H1 (cell line): ENCODE measurements around the gene CRADD. TPM values are rescaled to one million over a fixed set of nuclear protein-coding genes. Genes with fewer than 3 reads are reported as not detected.

Experiments
- CTCF ChIA-PET: fragments of 300-600 bp; sonication (Branson Sonifier 250); formaldehyde crosslinking; loops from one replicate; lab custom pipeline; 2021; ENCODE audit not compliant: partially characterized antibody; lab: Charles Lee
- POLR2A ChIA-PET: fragments of 300-600 bp; sonication (Branson Sonifier 250); formaldehyde crosslinking; loops from one replicate; lab custom pipeline; 2021; ENCODE audit warnings: inconsistent platforms; ENCODE audit not compliant: partially characterized antibody; lab: Charles Lee
- DNase-seq, 2 experiments: peaks; one replicate each; pipeline versions ENCODE4 v3.0.0 to v3.0.0-alpha.2; 2010 to 2022; ENCODE audit warnings: low spot score in 2 of 2, low read depth in 1 of 2, mixed read lengths in 1 of 2
- FAIRE-seq: peaks from 2 replicates; lab custom pipeline; 2011; peaks lifted over from hg19 to GRCh38; lab: Jason Lieb, UNC
- H2AFZ ChIP-seq: 2 replicates; pipeline ENCODE4 v1.8.1; 2012; ENCODE audit warnings: low read length, inconsistent platforms
- H2AK5ac ChIP-seq: 2 replicates; pipeline ENCODE4 v1.6.1; 2013; ENCODE audit warnings: low read depth, low read length
- H2BK120ac ChIP-seq: replicated peaks from 2 replicates; pipeline ENCODE3; 2013; ENCODE audit warnings: low read depth, low read length, inconsistent platforms
- H2BK12ac ChIP-seq: 2 replicates; pipeline ENCODE4 v1.6.1; 2013; ENCODE audit warnings: low read depth, low read length
- H2BK15ac ChIP-seq: 2 replicates; pipeline ENCODE4 v1.6.1; 2013; ENCODE audit warnings: low read length
- H2BK20ac ChIP-seq: 2 replicates; pipeline ENCODE4 v1.6.1; 2013; ENCODE audit warnings: low read length
- H2BK5ac ChIP-seq: 2 replicates; pipeline ENCODE4 v1.6.1; 2013; ENCODE audit warnings: low read depth, low read length
- H3K14ac ChIP-seq: 2 replicates; pipeline ENCODE4 v1.6.1; 2013; ENCODE audit warnings: inconsistent platforms; ENCODE audit not compliant: insufficient read length
- H3K18ac ChIP-seq: 2 replicates; pipeline ENCODE4 v1.6.1; 2013; ENCODE audit warnings: low read length; ENCODE audit errors: extremely low read depth
- H3K23ac ChIP-seq: 2 replicates; pipeline ENCODE4 v1.6.1; 2013; ENCODE audit warnings: inconsistent platforms; ENCODE audit not compliant: insufficient read length
- H3K23me2 ChIP-seq: 2 replicates; pipeline ENCODE4 v1.6.1; 2013; ENCODE audit warnings: low read depth, low read length
- H3K27ac ChIP-seq: 2 replicates; pipeline ENCODE4 v1.6.1; 2011; ENCODE audit warnings: low read depth, low read length, inconsistent platforms
- H3K27me3 ChIP-seq, 4 experiments: replicated peaks in 1 of 4; 1 replicate in 1 of 4; 2 replicates in 3 of 4; pipeline versions ENCODE4 v1.6.1 to v1.8.1; 2011 to 2013; ENCODE audit warnings: low read length in 3 of 4, mild to moderate bottlenecking in 3 of 4, inconsistent platforms in 2 of 4, mixed read lengths in 2 of 4, moderate library complexity in 1 of 4; ENCODE audit not compliant: control insufficient read depth in 3 of 4, insufficient read depth in 3 of 4; ENCODE audit errors: extremely low read depth in 1 of 4
- H3K36me3 ChIP-seq, 4 experiments: 2 replicates each; pipeline versions ENCODE4 v1.6.1 to v1.8.1; 2011 to 2013; ENCODE audit warnings: mild to moderate bottlenecking in 4 of 4, low read length in 3 of 4, moderate library complexity in 2 of 4, control low read depth in 1 of 4, inconsistent platforms in 1 of 4; ENCODE audit not compliant: insufficient read depth in 4 of 4, control insufficient read depth in 2 of 4
- H3K4ac ChIP-seq: replicated peaks from 2 replicates; pipeline ENCODE3; 2013; ENCODE audit warnings: low read length, low read depth, mixed read lengths, inconsistent platforms; ENCODE audit not compliant: insufficient read length
- H3K4me1 ChIP-seq, 4 experiments: replicated peaks in 1 of 4; 1 replicate in 1 of 4; 2 replicates in 3 of 4; pipeline versions ENCODE4 v1.6.1 to v1.8.1; 2011 to 2013; ENCODE audit warnings: low read length in 3 of 4, inconsistent platforms in 2 of 4, mixed read lengths in 1 of 4; ENCODE audit not compliant: insufficient read depth in 4 of 4, control insufficient read depth in 3 of 4
- H3K4me2 ChIP-seq, 2 experiments: 2 replicates each; pipeline versions ENCODE4 v1.6.1 to v1.8.1; 2011 to 2013; ENCODE audit warnings: low read depth in 2 of 2, low read length in 2 of 2, control low read depth in 1 of 2, inconsistent platforms in 1 of 2, mild to moderate bottlenecking in 1 of 2; ENCODE audit not compliant: insufficient read depth in 1 of 2
- H3K4me3 ChIP-seq, 4 experiments: fragments of 200-600, 300-600 bp in 1 of 4; sonication (generic), shearing (Covaris generic), sonication (Bioruptor Twin) in 1 of 4; 2 replicates each; pipeline versions ENCODE4 v1.5.1 to v1.8.1; 2011 to 2016; ENCODE audit warnings: low read length in 4 of 4, low read depth in 3 of 4, control low read depth in 2 of 4, inconsistent platforms in 2 of 4, mild to moderate bottlenecking in 2 of 4, mixed read lengths in 1 of 4, moderate library complexity in 1 of 4; ENCODE audit not compliant: insufficient read depth in 2 of 4; ENCODE audit errors: extremely low read depth in 1 of 4
- H3K56ac ChIP-seq: replicated peaks from 2 replicates; pipeline ENCODE3; 2013; ENCODE audit warnings: low read depth, mild to moderate bottlenecking, mixed read lengths, low read length, inconsistent platforms; ENCODE audit not compliant: insufficient read length
- H3K79me1 ChIP-seq: 2 replicates; pipeline ENCODE4 v1.6.1; 2013; ENCODE audit warnings: low read depth, low read length, control low read depth
- H3K79me2 ChIP-seq, 2 experiments: 2 replicates each; pipeline versions ENCODE4 v1.6.1 to v1.8.1; 2012 to 2013; ENCODE audit warnings: low read length in 2 of 2, mild to moderate bottlenecking in 2 of 2, inconsistent platforms in 1 of 2; ENCODE audit not compliant: insufficient read depth in 2 of 2, control insufficient read depth in 1 of 2
- H3K9ac ChIP-seq, 4 experiments: replicated peaks in 1 of 4; 1 replicate in 1 of 4; 2 replicates in 3 of 4; pipeline versions ENCODE4 v1.6.1 to v1.8.1; 2011 to 2013; ENCODE audit warnings: low read depth in 3 of 4, low read length in 3 of 4, control low read depth in 2 of 4, mild to moderate bottlenecking in 2 of 4, moderate library complexity in 2 of 4, inconsistent platforms in 1 of 4; ENCODE audit errors: extremely low read depth in 1 of 4
- H3K9me3 ChIP-seq, 2 experiments: 2 replicates each; pipeline versions ENCODE4 v1.6.1 to v1.8.1; 2012 to 2013; ENCODE audit warnings: mild to moderate bottlenecking in 2 of 2, moderate library complexity in 2 of 2, control low read depth in 1 of 2, inconsistent platforms in 1 of 2, low read depth in 1 of 2, low read length in 1 of 2, mixed read lengths in 1 of 2; ENCODE audit not compliant: insufficient read depth in 2 of 2
- H4K20me1 ChIP-seq, 2 experiments: replicated peaks in 1 of 2; 2 replicates each; pipeline versions ENCODE3 to v1.8.1; 2011 to 2013; ENCODE audit warnings: inconsistent platforms in 2 of 2, low read length in 2 of 2, mild to moderate bottlenecking in 1 of 2; ENCODE audit not compliant: insufficient read depth in 2 of 2, control insufficient read depth in 1 of 2
- H4K5ac ChIP-seq: 2 replicates; pipeline ENCODE4 v1.6.1; 2013; ENCODE audit warnings: low read length, low read depth, mixed read lengths, inconsistent platforms; ENCODE audit not compliant: insufficient read length
- H4K8ac ChIP-seq: 2 replicates; pipeline ENCODE4 v1.8.0; 2013; ENCODE audit warnings: mild to moderate bottlenecking, moderate library complexity, low read length, inconsistent platforms; ENCODE audit not compliant: insufficient read depth; ENCODE audit errors: extremely low read depth
- H4K91ac ChIP-seq: replicated peaks from 2 replicates; pipeline ENCODE3; 2013; ENCODE audit warnings: low read length, mixed read lengths, inconsistent platforms; ENCODE audit not compliant: insufficient read length
- KDM5A ChIP-seq: fragments of 200-600 bp; IDR thresholded peaks from 2 replicates; pipeline ENCODE4 v1.7.1; 2012; ENCODE audit warnings: mild to moderate bottlenecking, low read length, inconsistent platforms, mixed read lengths
- RNF2 ChIP-seq: fragments of 200-900, 300-1000 bp; sonication (generic); IDR thresholded peaks from 2 replicates; pipeline ENCODE4 v1.7.1; 2016; ENCODE audit warnings: borderline replicate concordance, low read depth, mild to moderate bottlenecking, antibody characterized with exemption, low read length; ENCODE audit not compliant: poor library complexity, severe bottlenecking; ENCODE audit errors: missing control alignments
- TAF7 ChIP-seq: optimal IDR thresholded peaks from 2 replicates; pipeline ENCODE3; 2011; ENCODE audit warnings: low read depth, mild to moderate bottlenecking, inconsistent platforms, low read length, moderate library complexity, borderline replicate concordance
- TCF12 ChIP-seq: IDR thresholded peaks from 2 replicates; pipeline ENCODE4 v1.6.1; 2011; ENCODE audit warnings: low read depth, mild to moderate bottlenecking, low read length
- ZNF274 ChIP-seq: IDR thresholded peaks from 2 replicates; pipeline ENCODE4 v1.7.0; 2012; ENCODE audit warnings: low read length, borderline replicate concordance; ENCODE audit errors: extremely low read depth
- WGBS, 2 experiments: shearing (Covaris generic) in 1 of 2; methylation state at CpG; one replicate each; pipeline versions ENCODE4 v1.1.6 to v1.1.7; 2013 to 2015; ENCODE audit warnings: low lambda C conversion rate in 2 of 2, mixed read lengths in 2 of 2, inconsistent platforms in 1 of 2, low coverage in 1 of 2, missing lambda C conversion rate in 1 of 2; ENCODE audit not compliant: insufficient replicate concordance in 2 of 2, insufficient coverage in 1 of 2, insufficient read length in 1 of 2; ENCODE audit errors: extremely low coverage in 1 of 2, missing lambda C conversion rate in 1 of 2; 5-methylcytosine and 5-hydroxymethylcytosine counted together
- polyA plus RNA-seq, 7 experiments: library from polyadenylated mRNA; depleted of rRNA in 3 of 7; stranded (reverse) in 5 of 7; unstranded in 2 of 7; fragments of >200 nt in 5 of 7; fragments of 200-250 nt in 2 of 7; gene quantifications; 1 replicate in 5 of 7; 2 replicates in 1 of 7; 4 replicates in 1 of 7; pipeline versions ENCODE4 v1.2.1 to v1.2.3, GENCODE V29; 2011 to 2013; ENCODE audit warnings: missing spikeins in 2 of 7, mixed read lengths in 2 of 7
- total RNA-seq: library from RNA; stranded (reverse); fragmentation: NEBNext Ultra II Directional; extraction: Animal tissue kit (Norgen Biotek cat#: 25700); gene quantifications from 2 replicates; pipeline ENCODE4 v1.2.1, GENCODE V29; 2021

Gene CRADD
- total and polyA plus RNA-seq, 2 of the 8 experiments (the other 6 are each of a cell fraction or from before 2014, with no cell fraction given): 8.1 to 15.4 TPM

GRCh38 chr12:93943780-93944179 lies 266.6 kb downstream of the CRADD start:
- no peak overlapping the region for H3K18ac ChIP-seq
- H3K79me2 ChIP-seq: no peaks in the 10 kb centered on the region
- ChIA-PET POLR2A (no interaction called here), CTCF (interaction anchor here (1.1 to 2.6 kb wide), 4 partner anchors 11 to 158 kb away, joined by 3 to 6 read pairs (median 4); no protein-coding TSS in a partner anchor)
- H3K27ac ChIP-seq: no peak overlapping the region
- no peak for DNase-seq
- WGBS, 2 experiments: 81% methylated on average over 2 of the region's 2 CpGs; no CpG with 5 or more reads in 1 of the 2 experiments
- no peak overlapping the region for H2AFZ ChIP-seq
- no peaks in the 10 kb centered on the region; the same call in 1 of the 2 replicates for H3K79me1 ChIP-seq
- H3K4ac ChIP-seq: no peak overlapping the region
- H2BK20ac ChIP-seq: no peak overlapping the region
- no peak overlapping the region for H3K9ac ChIP-seq
- H2BK15ac ChIP-seq: no peak overlapping the region
- H4K20me1 ChIP-seq: no peaks in the 10 kb centered on the region
- H2AK5ac ChIP-seq: no peak overlapping the region
- no peak overlapping the region for H4K91ac ChIP-seq
- no peaks in the 10 kb centered on the region for H3K27me3 ChIP-seq
- no peak overlapping the region for H2BK12ac ChIP-seq
- H3K56ac ChIP-seq: no peak overlapping the region
- no peaks in the 10 kb centered on the region for H3K36me3 ChIP-seq
- H3K23me2 ChIP-seq: no peaks in the 10 kb centered on the region
- no peak overlapping the region for H3K14ac ChIP-seq
- H3K9me3 ChIP-seq: no peaks in the 10 kb centered on the region
- TF ChIP-seq TCF12 (no peak), KDM5A (no peak), TAF7 (no peak), ZNF274 (no peak), RNF2 (no peak)
- no peak overlapping the region for H2BK5ac ChIP-seq
- H3K4me1 ChIP-seq: no peaks in the 10 kb centered on the region
- no peak overlapping the region for H3K4me3 ChIP-seq
- H3K4me2 ChIP-seq: no peak overlapping the region
- H3K23ac ChIP-seq: no peak overlapping the region
- H4K5ac ChIP-seq: no peak overlapping the region
- H4K8ac ChIP-seq: no peak overlapping the region
- FAIRE-seq: no peak
- no peak overlapping the region for H2BK120ac ChIP-seq
